Measurements from ENCODE around the gene GET4. TPM values are rescaled to one million over a fixed set of nuclear protein-coding genes. Genes with fewer than 3 reads are reported as not detected.

Gene GET4
- total RNA-seq, 1 experiment from 2014 or later = 44.8 TPM

DNA sequence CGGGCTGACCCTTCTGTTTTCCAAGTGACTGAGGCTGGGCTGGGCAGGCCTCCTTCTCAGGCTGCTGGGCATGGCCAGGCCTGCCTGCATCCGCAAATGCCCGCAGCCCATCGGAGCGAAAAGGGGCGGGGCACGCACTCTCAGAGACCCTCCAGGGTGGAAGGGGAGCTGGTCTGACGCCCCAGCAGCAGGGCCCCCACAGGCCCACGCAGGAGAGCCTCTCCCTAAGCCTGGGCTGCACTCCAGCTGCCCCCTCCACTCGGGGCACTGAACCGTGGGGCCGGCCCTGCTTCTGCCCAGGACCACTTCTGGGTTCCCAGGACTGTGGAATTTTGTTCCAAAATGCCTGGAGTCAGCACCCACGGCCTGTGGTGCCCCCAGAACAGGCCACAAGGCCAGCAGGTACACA, 68.8 kb downstream of the GET4 start:
- ATAC-seq = no peak; the same call in 1 of the 2 replicates
- CTCF ChIA-PET = interaction anchor here (0.6 kb wide), 1 partner anchor 132 kb away, joined by 3 read pairs; no protein-coding TSS in a partner anchor
- POLR2A ChIA-PET = interaction anchor here (0.7 to 1.1 kb wide), 3 partner anchors 30 to 309 kb away, joined by 3 to 4 read pairs (median 3); partner anchors contain the start of gene COX19
- Histone ChIP-seq H3K79me2 (ENCODE audit: insufficient read depth, low read length) (peaks cover 12% of the 10 kb centered on the region; the same call in 1 of the 2 replicates), H3K27me3 (ENCODE audit: insufficient read depth, low read length) (0 out of 2 replicates have a peak, but pooled peaks cover 4% of the 10 kb centered on the region), H3K27ac (ENCODE audit: low read depth, low read length) (peak overlapping the region; percentile 98), H3K9me2 (ENCODE audit: insufficient read depth) (no peaks in the 10 kb centered on the region), H3K4me3 (replicated peaks in 1 of 2; ENCODE audit: low read depth in 1 of 2, low read length in 2 of 2) (peak overlapping the region; percentile 53 to 68), H3K9me3 (ENCODE audit: control insufficient read depth in 1 of 2, insufficient read depth in 1 of 2, low read depth in 1 of 2, low read length in 2 of 2) (0 out of 4 replicates have a peak, but pooled peaks cover 0 to 4% of the 10 kb centered on the region in 2 experiments), H3K4me2 (ENCODE audit: low read length) (peak overlapping the region; percentile 98), H3K36me3 (ENCODE audit: control insufficient read depth in 1 of 2, insufficient read depth in 2 of 2, low read length in 2 of 2) (no peaks in the 10 kb centered on the region), H3K9ac (ENCODE audit: low read length) (peak overlapping the region; percentile 85), H3K4me1 (ENCODE audit: control insufficient read depth in 1 of 2, insufficient read depth in 2 of 2, low read length in 2 of 2) (peaks cover 28 to 57% of the 10 kb centered on the region in 2 experiments), H4K20me1 (ENCODE audit: insufficient read depth) (no peaks in the 10 kb centered on the region), H2AFZ (ENCODE audit: low read depth, low read length, poor library complexity, severe bottlenecking) (no peak overlapping the region)
- TSS peak; percentile 90 for BruUV-seq (replicated peaks)
- no peak for DNase-seq (ENCODE audit: low read depth, low spot score)
- intact Hi-C loops (cut with micrococcal nuclease) = no loop called here
- peak; percentile 60 for TF ChIP-seq ZFX (IDR thresholded peaks at IDR 0.05)
- TF ChIP-seq, protein P1, sequence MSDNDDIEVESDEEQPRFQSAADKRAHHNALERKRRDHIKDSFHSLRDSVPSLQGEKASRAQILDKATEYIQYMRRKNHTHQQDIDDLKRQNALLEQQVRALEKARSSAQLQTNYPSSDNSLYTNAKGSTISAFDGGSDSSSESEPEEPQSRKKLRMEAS (IDR thresholded peaks at IDR 0.05) = no peak
- RAD21 ChIA-PET (ENCODE audit: low non-redundant PET in 1 of 2, low total read pairs in 2 of 2, uncharacterized antibody in 2 of 2, unreplicated experiment in 2 of 2) = interaction anchor here in 1 of 2 experiments (0.6 kb wide), 1 partner anchor 30 kb away, joined by 3 read pairs; the partner anchor contains the start of gene COX19

- H3K27ac ChIP-seq (ENCODE audit: low read depth, low read length) = peak overlapping the region; percentile 98
- H3K9me3 ChIP-seq (ENCODE audit: control insufficient read depth in 1 of 2, insufficient read depth in 1 of 2, low read depth in 1 of 2, low read length in 2 of 2) = 0 out of 4 replicates have a peak, but pooled peaks cover 0 to 4% of the 10 kb centered on the region in 2 experiments
- peaks cover 12% of the 10 kb centered on the region; the same call in 1 of the 2 replicates for H3K79me2 ChIP-seq (ENCODE audit: insufficient read depth, low read length)
- TSS peak; percentile 86 for BruUV-seq (replicated peaks)
- intact Hi-C loops (cut with micrococcal nuclease) = no loop called here
- peaks cover 28 to 62% of the 10 kb centered on the region in 2 experiments for H3K4me1 ChIP-seq (ENCODE audit: control insufficient read depth in 1 of 2, insufficient read depth in 2 of 2, low read length in 2 of 2)
- ChIA-PET CTCF (interaction anchor here (0.6 kb wide), 1 partner anchor 132 kb away, joined by 3 read pairs; no protein-coding TSS in a partner anchor), RAD21 (ENCODE audit: low non-redundant PET in 1 of 2, low total read pairs in 2 of 2, uncharacterized antibody in 2 of 2, unreplicated experiment in 2 of 2) (interaction anchor here in 1 of 2 experiments (0.6 kb wide), 1 partner anchor 30 kb away, joined by 3 read pairs; the partner anchor contains the start of gene COX19), POLR2A (interaction anchor here (0.7 to 1.1 kb wide), 3 partner anchors 30 to 309 kb away, joined by 3 to 4 read pairs (median 3); partner anchors contain the start of gene COX19)
- no peaks in the 10 kb centered on the region for H3K36me3 ChIP-seq (ENCODE audit: control insufficient read depth in 1 of 2, insufficient read depth in 2 of 2, low read length in 2 of 2)
- peak; percentile 86 for DNase-seq (ENCODE audit: low read depth, low spot score)
- H3K9ac ChIP-seq (ENCODE audit: low read length) = peak overlapping the region; percentile 85
- peak overlapping the region; percentile 53 to 68 for H3K4me3 ChIP-seq (replicated peaks in 1 of 2; ENCODE audit: low read depth in 1 of 2, low read length in 2 of 2)
- no peaks in the 10 kb centered on the region for H3K9me2 ChIP-seq (ENCODE audit: insufficient read depth)
- no peaks in the 10 kb centered on the region for H4K20me1 ChIP-seq (ENCODE audit: insufficient read depth)
- no peak overlapping the region for H2AFZ ChIP-seq (ENCODE audit: low read depth, low read length, poor library complexity, severe bottlenecking)
- peak overlapping the region; percentile 98 for H3K4me2 ChIP-seq (ENCODE audit: low read length)
- 0 out of 2 replicates have a peak, but pooled peaks cover 4% of the 10 kb centered on the region for H3K27me3 ChIP-seq (ENCODE audit: insufficient read depth, low read length)
- peak; percentile 92 for ATAC-seq
- TF ChIP-seq POLR2AphosphoS5 (IDR thresholded peaks at IDR 0.05; ENCODE audit: low read depth, low read length) (peak; percentile 92), ELF1 (IDR thresholded peaks at IDR 0.05; ENCODE audit: borderline replicate concordance, low read depth) (no peak), RAD21 (IDR thresholded peaks at IDR 0.05; ENCODE audit: low read depth) (no peak), ZFX (IDR thresholded peaks at IDR 0.05) (no peak; the same call in none of the 2 replicates), TCF7L2 (IDR thresholded peaks at IDR 0.05; ENCODE audit: borderline replicate concordance, extremely low read depth, insufficient read depth, insufficient read length) (no peak), REST (IDR thresholded peaks at IDR 0.05; ENCODE audit: low read depth) (no peak), FOSL1 (IDR thresholded peaks at IDR 0.05; ENCODE audit: low read depth) (no peak), SRF (IDR thresholded peaks at IDR 0.05; ENCODE audit: low read depth) (no peak)
- TF ChIP-seq, protein P2, sequence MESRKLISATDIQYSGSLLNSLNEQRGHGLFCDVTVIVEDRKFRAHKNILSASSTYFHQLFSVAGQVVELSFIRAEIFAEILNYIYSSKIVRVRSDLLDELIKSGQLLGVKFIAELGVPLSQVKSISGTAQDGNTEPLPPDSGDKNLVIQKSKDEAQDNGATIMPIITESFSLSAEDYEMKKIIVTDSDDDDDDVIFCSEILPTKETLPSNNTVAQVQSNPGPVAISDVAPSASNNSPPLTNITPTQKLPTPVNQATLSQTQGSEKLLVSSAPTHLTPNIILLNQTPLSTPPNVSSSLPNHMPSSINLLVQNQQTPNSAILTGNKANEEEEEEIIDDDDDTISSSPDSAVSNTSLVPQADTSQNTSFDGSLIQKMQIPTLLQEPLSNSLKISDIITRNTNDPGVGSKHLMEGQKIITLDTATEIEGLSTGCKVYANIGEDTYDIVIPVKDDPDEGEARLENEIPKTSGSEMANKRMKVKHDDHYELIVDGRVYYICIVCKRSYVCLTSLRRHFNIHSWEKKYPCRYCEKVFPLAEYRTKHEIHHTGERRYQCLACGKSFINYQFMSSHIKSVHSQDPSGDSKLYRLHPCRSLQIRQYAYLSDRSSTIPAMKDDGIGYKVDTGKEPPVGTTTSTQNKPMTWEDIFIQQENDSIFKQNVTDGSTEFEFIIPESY (IDR thresholded peaks at IDR 0.05; ENCODE audit: extremely low read depth, insufficient replicate concordance, low read length) = peak; percentile 53
- TF ChIP-seq, protein P3, sequence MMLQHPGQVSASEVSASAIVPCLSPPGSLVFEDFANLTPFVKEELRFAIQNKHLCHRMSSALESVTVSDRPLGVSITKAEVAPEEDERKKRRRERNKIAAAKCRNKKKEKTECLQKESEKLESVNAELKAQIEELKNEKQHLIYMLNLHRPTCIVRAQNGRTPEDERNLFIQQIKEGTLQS (IDR thresholded peaks at IDR 0.05) = no peak
Measured at GRCh38 chr7:945556-946255, 69.4 kb downstream of the GET4 start.
